NCI-H2227 treated with DMSO at 0.1 percent for 48 hours (cell line): ENCODE measurements around the gene IFT22.
"Not testable (repeated sequence)": the region's sequence is repeated elsewhere in the genome, so short reads cannot be mapped to it uniquely, and the experiment has no call there.

ENCODE experiments used
- DNase-seq: peaks from one replicate; lab custom pipeline; 2025; lab: John Stamatoyannopoulos, UW

Gene IFT22

GRCh38 chr7:101308245-101309085 lies 13.1 kb downstream of the IFT22 start:
- no peak for DNase-seq

- no peak for DNase-seq
These were observed 15.3 kb downstream of the IFT22 start for GRCh38 chr7:101306307-101306706.

GRCh38 chr7:101303102-101303701 lies 18.4 kb downstream of the IFT22 start:
- DNase-seq, result no peak

- no peak for DNase-seq
These were observed 18.9 kb downstream of the IFT22 start for GRCh38 chr7:101302641-101303101.

GRCh38 chr7:101300465-101301376 lies 20.9 kb downstream of the IFT22 start:
- DNase-seq, result no peak

GRCh38 chr7:101299511-101300464 lies 21.8 kb downstream of the IFT22 start:
- DNase-seq, result no peak

GRCh38 chr7:101294832-101295121 lies 26.8 kb downstream of the IFT22 start:
- no peak for DNase-seq

GRCh38 chr7:101294039-101294831 lies 27.4 kb downstream of the IFT22 start:
- DNase-seq, result no peak

- DNase-seq, result not testable (repeated sequence)
These were observed 28.3 kb downstream of the IFT22 start for GRCh38 chr7:101293069-101294021.

- not testable (repeated sequence) for DNase-seq
These were observed 29.0 kb downstream of the IFT22 start for GRCh38 chr7:101292566-101292965.

GRCh38 chr7:101290186-101291037 lies 31.2 kb downstream of the IFT22 start:
- peak; percentile 74 for DNase-seq

- not testable (repeated sequence) for DNase-seq
These were observed 31.9 kb downstream of the IFT22 start for GRCh38 chr7:101289687-101290086.

- no peak for DNase-seq
These were observed 33.2 kb downstream of the IFT22 start for GRCh38 chr7:101288439-101288838.

- DNase-seq, result no peak
These were observed 34.6 kb downstream of the IFT22 start for GRCh38 chr7:101287032-101287431.

GRCh38 chr7:101285880-101286279 lies 35.7 kb downstream of the IFT22 start:
- not testable (repeated sequence) for DNase-seq

GRCh38 chr7:101285171-101285570 lies 36.4 kb downstream of the IFT22 start:
- DNase-seq, result no peak

GRCh38 chr7:101280912-101281311 lies 40.7 kb downstream of the IFT22 start:
- DNase-seq, result not testable (repeated sequence)
